Measurements from ENCODE around the gene GAS7.

GAS7 gene

GRCh38 chr17:10198509-10199249 lies at the start of gene GAS7:
Gene GAS7, minus strand, starts transcription at chr17:10198606.
- DNase-seq (ENCODE audit: low spot score), result peak; percentile 25

GRCh38 chr17:10247810-10248209 lies 49.4 kb upstream of the GAS7 start:
- no peak for DNase-seq (ENCODE audit: low spot score)

GRCh38 chr17:10243883-10244844 lies 45.8 kb upstream of the GAS7 start:
- no peak for DNase-seq (ENCODE audit: low spot score)

GRCh38 chr17:10241781-10242180 lies 43.4 kb upstream of the GAS7 start:
- no peak for DNase-seq (ENCODE audit: low spot score)

GRCh38 chr17:10238661-10239060 lies 40.3 kb upstream of the GAS7 start:
- no peak for DNase-seq (ENCODE audit: low spot score)

- DNase-seq (ENCODE audit: low spot score), result no peak
Observed at GRCh38 chr17:10234033-10234432, 35.6 kb upstream of the GAS7 start.

GRCh38 chr17:10233161-10233560 lies 34.8 kb upstream of the GAS7 start:
- no peak for DNase-seq (ENCODE audit: low spot score)

GRCh38 chr17:10229181-10229580 lies 30.8 kb upstream of the GAS7 start:
- no peak for DNase-seq (ENCODE audit: low spot score)

- DNase-seq (ENCODE audit: low spot score), result peak; percentile 39
Observed at GRCh38 chr17:10226930-10227695, 28.7 kb upstream of the GAS7 start.

- no peak for DNase-seq (ENCODE audit: low spot score)
Observed at GRCh38 chr17:10224582-10225195, 26.3 kb upstream of the GAS7 start.

- DNase-seq (ENCODE audit: low spot score), result no peak
Observed at GRCh38 chr17:10219193-10219592, 20.8 kb upstream of the GAS7 start.

- DNase-seq (ENCODE audit: low spot score), result no peak
Observed at GRCh38 chr17:10217916-10218315, 19.5 kb upstream of the GAS7 start.

GRCh38 chr17:10216213-10216938 lies 18.0 kb upstream of the GAS7 start:
- DNase-seq (ENCODE audit: low spot score), result no peak

- no peak for DNase-seq (ENCODE audit: low spot score)
Observed at GRCh38 chr17:10215286-10215685, 16.9 kb upstream of the GAS7 start.

- DNase-seq (ENCODE audit: low spot score), result no peak
Observed at GRCh38 chr17:10211666-10212065, 13.3 kb upstream of the GAS7 start.

GRCh38 chr17:10210151-10210574 lies 11.8 kb upstream of the GAS7 start:
- no peak for DNase-seq (ENCODE audit: low spot score)

- no peak for DNase-seq (ENCODE audit: low spot score)
Observed at GRCh38 chr17:10208604-10209193, 10.3 kb upstream of the GAS7 start.

GRCh38 chr17:10207153-10207552 lies 8.7 kb upstream of the GAS7 start:
- DNase-seq (ENCODE audit: low spot score), result no peak

- DNase-seq (ENCODE audit: low spot score), result no peak
Observed at GRCh38 chr17:10205549-10206185, 7.3 kb upstream of the GAS7 start.

GRCh38 chr17:10201680-10202079 lies 3.3 kb upstream of the GAS7 start:
- DNase-seq (ENCODE audit: low spot score), result no peak

Measured in activated CD4-positive, alpha-beta T cell treated with anti-CD3 and anti-CD28 coated beads, Interleukin-2, Interleukin-4, amounts not matched to agents 100 ng/mL and 50 ng/mL, durations not matched to agents 16 hours and 8 hours (primary cell).